ACHN (cell line): ENCODE results near the gene KCNC1.

Source experiments
- DNase-seq: peaks from one replicate; pipeline ENCODE4 v3.0.0-alpha.2; 2015
- in situ Hi-C: cut with HindIII; loops from 2 replicates; pipeline ENCODE4 v1.10.0; 2017; ENCODE audit warnings: low sequenced_read_pairs, low pct_ligation_motif_present, low pct_unique_long_range_greater_than_20kb

The KCNC1 gene

GRCh38 chr11:17778956-17779860 lies 44.6 kb downstream of the KCNC1 start:
- DNase-seq = no peak
- in situ Hi-C loops = no loop called here

GRCh38 chr11:17779861-17780594 lies 45.4 kb downstream of the KCNC1 start:
- in situ Hi-C loops = no loop called here
- DNase-seq = no peak

GRCh38 chr11:17780668-17781067 lies 46.1 kb downstream of the KCNC1 start:
- in situ Hi-C loops = no loop called here
- DNase-seq = no peak

GRCh38 chr11:17781221-17781620 lies 46.6 kb downstream of the KCNC1 start:
- DNase-seq = no peak
- in situ Hi-C loops = no loop called here

- no peak for DNase-seq
- in situ Hi-C loops = no loop called here
Observed at GRCh38 chr11:17781626-17782025, 47.0 kb downstream of the KCNC1 start.

GRCh38 chr11:17782145-17782544 lies 47.6 kb downstream of the KCNC1 start:
- in situ Hi-C loops = no loop called here

GRCh38 chr11:17782603-17783337 lies 48.2 kb downstream of the KCNC1 start:
- DNase-seq = no peak
- in situ Hi-C loops = no loop called here

More at GRCh38 chr11:17782145-17782544, 47.6 kb downstream of the KCNC1 start:
- DNase-seq = no peak

- in situ Hi-C loops = no loop called here
- DNase-seq = no peak
Observed at GRCh38 chr11:17783878-17784277, 49.3 kb downstream of the KCNC1 start.

- in situ Hi-C loops = no loop called here
- DNase-seq = no peak
Observed at GRCh38 chr11:17786824-17787525, 52.4 kb downstream of the KCNC1 start.

- no peak for DNase-seq
- in situ Hi-C loops = no loop called here
Observed at GRCh38 chr11:17788084-17788483, 53.5 kb downstream of the KCNC1 start.

GRCh38 chr11:17790453-17790852 lies 55.9 kb downstream of the KCNC1 start:
- no peak for DNase-seq
- in situ Hi-C loops = no loop called here

GRCh38 chr11:17791144-17791543 lies 56.6 kb downstream of the KCNC1 start:
- in situ Hi-C loops = no loop called here
- DNase-seq = no peak

GRCh38 chr11:17792161-17792560 lies 57.6 kb downstream of the KCNC1 start:
- in situ Hi-C loops = no loop called here
- DNase-seq = no peak

- in situ Hi-C loops = no loop called here
Observed at GRCh38 chr11:17793642-17794170, 59.1 kb downstream of the KCNC1 start.

GRCh38 chr11:17794981-17795380 lies 60.4 kb downstream of the KCNC1 start:
- no peak for DNase-seq
- in situ Hi-C loops = no loop called here

More at GRCh38 chr11:17793642-17794170, 59.1 kb downstream of the KCNC1 start:
- DNase-seq = no peak

- in situ Hi-C loops = no loop called here
- no peak for DNase-seq
Observed at GRCh38 chr11:17796154-17796553, 61.6 kb downstream of the KCNC1 start.

- in situ Hi-C loops = no loop called here
- DNase-seq = no peak
Observed at GRCh38 chr11:17798253-17798652, 63.7 kb downstream of the KCNC1 start.

GRCh38 chr11:17798716-17799115 lies 64.1 kb downstream of the KCNC1 start:
- DNase-seq = no peak
- in situ Hi-C loops = no loop called here
